Measurements from ENCODE around the gene CDH13. TPM values are rescaled to one million over a fixed set of nuclear protein-coding genes. Genes with fewer than 3 reads are reported as not detected.

Gene CDH13
- total RNA-seq, 2 experiments from 2014 or later = not detected

- H3K4me2 ChIP-seq (ENCODE audit: low read length) = no peak overlapping the region
- H2AFZ ChIP-seq (ENCODE audit: low read length) = no peak overlapping the region
- TF ChIP-seq, protein P1, sequence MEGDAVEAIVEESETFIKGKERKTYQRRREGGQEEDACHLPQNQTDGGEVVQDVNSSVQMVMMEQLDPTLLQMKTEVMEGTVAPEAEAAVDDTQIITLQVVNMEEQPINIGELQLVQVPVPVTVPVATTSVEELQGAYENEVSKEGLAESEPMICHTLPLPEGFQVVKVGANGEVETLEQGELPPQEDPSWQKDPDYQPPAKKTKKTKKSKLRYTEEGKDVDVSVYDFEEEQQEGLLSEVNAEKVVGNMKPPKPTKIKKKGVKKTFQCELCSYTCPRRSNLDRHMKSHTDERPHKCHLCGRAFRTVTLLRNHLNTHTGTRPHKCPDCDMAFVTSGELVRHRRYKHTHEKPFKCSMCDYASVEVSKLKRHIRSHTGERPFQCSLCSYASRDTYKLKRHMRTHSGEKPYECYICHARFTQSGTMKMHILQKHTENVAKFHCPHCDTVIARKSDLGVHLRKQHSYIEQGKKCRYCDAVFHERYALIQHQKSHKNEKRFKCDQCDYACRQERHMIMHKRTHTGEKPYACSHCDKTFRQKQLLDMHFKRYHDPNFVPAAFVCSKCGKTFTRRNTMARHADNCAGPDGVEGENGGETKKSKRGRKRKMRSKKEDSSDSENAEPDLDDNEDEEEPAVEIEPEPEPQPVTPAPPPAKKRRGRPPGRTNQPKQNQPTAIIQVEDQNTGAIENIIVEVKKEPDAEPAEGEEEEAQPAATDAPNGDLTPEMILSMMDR (conservative IDR thresholded peaks at IDR 0.05; ENCODE audit: low read length) = no peak
- no peak for TF ChIP-seq EZH2phosphoT487 (IDR thresholded peaks at IDR 0.05; ENCODE audit: borderline replicate concordance, low read depth, low read length)
- no peak overlapping the region for H3K4me3 ChIP-seq (ENCODE audit: low read depth, low read length, poor library complexity, severe bottlenecking)
- H3K79me2 ChIP-seq (ENCODE audit: insufficient read depth, low read depth, low read length) = no peaks in the 10 kb centered on the region
- BruUV-seq (replicated peaks) = no TSS peak
- no peaks in the 10 kb centered on the region for H3K36me3 ChIP-seq (ENCODE audit: insufficient read depth, low read length)
- no peaks in the 10 kb centered on the region for H3K9me3 ChIP-seq (ENCODE audit: low read length)
- intact Hi-C loops (cut with micrococcal nuclease; ENCODE audit: unreplicated experiment) = no loop called here
- ChIA-PET CTCF (ENCODE audit: unreplicated experiment) (no interaction called here), POLR2A (interaction anchor here (0.6 kb wide), 1 partner anchor 1428 kb away, joined by 4 read pairs; no protein-coding TSS in a partner anchor)
- H3K27ac ChIP-seq (ENCODE audit: low read depth, low read length, poor library complexity, severe bottlenecking) = no peak overlapping the region
- H3K9me2 ChIP-seq (ENCODE audit: insufficient read depth, low read length) = no peaks in the 10 kb centered on the region
- no peaks in the 10 kb centered on the region for H4K20me1 ChIP-seq (ENCODE audit: insufficient read depth, low read length)
- no peaks in the 10 kb centered on the region for H3K4me1 ChIP-seq (ENCODE audit: insufficient read depth, low read length, poor library complexity, severe bottlenecking)
- no peak for DNase-seq (ENCODE audit: low spot score)
Measured at GRCh38 chr16:83470416-83470815, 843.6 kb downstream of the CDH13 start.

DNA sequence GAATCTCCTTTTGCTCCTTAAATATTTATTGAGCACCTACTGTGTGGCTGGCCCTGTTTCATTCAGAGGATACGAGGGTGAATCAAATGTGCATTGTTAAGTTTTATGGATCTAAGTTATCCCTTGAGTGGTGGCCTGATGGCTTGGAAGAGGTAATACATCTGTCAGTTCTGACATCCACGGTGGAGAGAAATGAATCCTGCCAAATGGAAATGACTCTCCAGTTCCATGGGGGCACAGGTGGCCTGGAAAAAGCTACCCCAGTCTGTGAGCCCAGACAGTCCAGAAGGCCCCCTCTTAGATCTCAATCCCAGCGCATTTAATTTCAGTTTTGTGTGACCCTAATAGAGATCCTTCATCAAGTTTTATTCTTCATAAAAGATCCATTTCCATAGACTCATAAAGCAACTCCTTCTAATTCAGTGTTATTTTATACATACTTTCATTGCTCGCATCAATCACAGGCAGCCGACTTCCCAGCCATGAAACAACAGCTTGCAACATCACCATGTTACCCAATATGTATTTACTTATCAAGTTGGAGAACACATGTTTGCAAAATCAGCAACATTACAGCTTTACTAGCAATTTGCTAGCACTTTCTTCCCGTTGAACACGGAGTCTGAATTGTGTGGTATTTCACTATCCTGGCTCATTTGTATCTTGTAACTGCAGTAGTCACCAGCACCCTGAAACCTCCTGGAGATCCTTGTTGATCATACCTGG lies 846.2 kb downstream of the CDH13 start:
- Histone ChIP-seq H3K36me3 (ENCODE audit: insufficient read depth, low read length) (no peaks in the 10 kb centered on the region), H3K4me1 (ENCODE audit: insufficient read depth, low read length, poor library complexity, severe bottlenecking) (no peaks in the 10 kb centered on the region), H3K9me2 (ENCODE audit: insufficient read depth, low read length) (no peaks in the 10 kb centered on the region), H4K20me1 (ENCODE audit: insufficient read depth, low read length) (no peaks in the 10 kb centered on the region), H3K9me3 (ENCODE audit: low read length) (no peaks in the 10 kb centered on the region), H3K4me3 (ENCODE audit: low read depth, low read length, poor library complexity, severe bottlenecking) (no peak overlapping the region), H3K79me2 (ENCODE audit: insufficient read depth, low read depth, low read length) (no peaks in the 10 kb centered on the region), H2AFZ (ENCODE audit: low read length) (no peak overlapping the region), H3K27ac (ENCODE audit: low read depth, low read length, poor library complexity, severe bottlenecking) (no peak overlapping the region), H3K4me2 (ENCODE audit: low read length) (no peak overlapping the region)
- CTCF ChIA-PET (ENCODE audit: unreplicated experiment) = no interaction called here
- POLR2A ChIA-PET = no interaction called here
- intact Hi-C loops (cut with micrococcal nuclease; ENCODE audit: unreplicated experiment) = no loop called here
- no peak for TF ChIP-seq EZH2phosphoT487 (IDR thresholded peaks at IDR 0.05; ENCODE audit: borderline replicate concordance, low read depth, low read length)
- TF ChIP-seq, protein P1 (conservative IDR thresholded peaks at IDR 0.05; ENCODE audit: low read length) = no peak
- no TSS peak for BruUV-seq (replicated peaks)
- DNase-seq (ENCODE audit: low spot score) = no peak

DNA sequence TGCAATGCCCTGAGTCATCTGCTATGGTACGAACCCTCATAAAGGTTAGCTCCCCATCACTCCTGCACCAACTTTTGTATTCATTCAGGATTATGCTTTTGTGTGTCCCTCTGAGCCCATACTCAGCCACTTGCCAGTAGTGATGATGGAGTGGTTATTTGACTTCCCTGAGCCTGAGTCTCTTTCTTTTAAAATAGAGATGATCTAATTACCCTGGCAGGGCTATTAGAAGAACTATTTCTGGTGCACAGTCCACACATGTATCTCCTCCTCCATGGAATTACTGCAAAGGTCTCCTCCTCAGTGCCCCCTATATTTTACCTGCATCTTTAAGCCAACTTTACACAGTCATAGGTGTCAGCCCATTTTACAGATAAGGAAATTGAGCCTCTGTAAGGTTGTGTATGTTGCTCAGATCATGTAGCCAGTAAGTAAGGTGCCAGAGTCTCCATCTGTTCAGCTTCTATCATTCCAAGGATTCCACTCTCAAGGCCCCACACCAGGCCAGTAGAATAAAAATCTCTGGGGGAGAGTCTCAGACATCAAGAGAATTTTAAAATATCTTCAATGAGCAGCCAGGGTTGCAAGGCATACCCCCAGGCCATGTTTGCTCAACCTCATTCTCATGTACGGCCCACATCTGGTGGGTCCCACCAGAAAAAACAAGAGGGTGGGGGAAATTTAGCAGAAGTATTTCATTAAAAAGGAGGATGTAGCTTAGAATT lies 847.3 kb downstream of the CDH13 start:
- H3K9me3 ChIP-seq (ENCODE audit: low read length) = no peaks in the 10 kb centered on the region
- no peak for DNase-seq (ENCODE audit: low spot score)
- CTCF ChIA-PET (ENCODE audit: unreplicated experiment) = no interaction called here
- BruUV-seq (replicated peaks) = no TSS peak
- no peak for TF ChIP-seq EZH2phosphoT487 (IDR thresholded peaks at IDR 0.05; ENCODE audit: borderline replicate concordance, low read depth, low read length)
- TF ChIP-seq, protein P1 (conservative IDR thresholded peaks at IDR 0.05; ENCODE audit: low read length) = no peak
- intact Hi-C loops (cut with micrococcal nuclease; ENCODE audit: unreplicated experiment) = no loop called here
- no peak overlapping the region for H3K4me2 ChIP-seq (ENCODE audit: low read length)
- H3K36me3 ChIP-seq (ENCODE audit: insufficient read depth, low read length) = no peaks in the 10 kb centered on the region
- H3K4me1 ChIP-seq (ENCODE audit: insufficient read depth, low read length, poor library complexity, severe bottlenecking) = no peaks in the 10 kb centered on the region
- POLR2A ChIA-PET = interaction anchor here (0.7 kb wide), 1 partner anchor 12 kb away, joined by 3 read pairs; no protein-coding TSS in a partner anchor
- H3K4me3 ChIP-seq (ENCODE audit: low read depth, low read length, poor library complexity, severe bottlenecking) = no peak overlapping the region
- H3K9me2 ChIP-seq (ENCODE audit: insufficient read depth, low read length) = no peaks in the 10 kb centered on the region
- no peaks in the 10 kb centered on the region for H4K20me1 ChIP-seq (ENCODE audit: insufficient read depth, low read length)
- no peak overlapping the region for H3K27ac ChIP-seq (ENCODE audit: low read depth, low read length, poor library complexity, severe bottlenecking)
- no peak overlapping the region for H2AFZ ChIP-seq (ENCODE audit: low read length)
- no peaks in the 10 kb centered on the region for H3K79me2 ChIP-seq (ENCODE audit: insufficient read depth, low read depth, low read length)

Measured in OCI-LY7 (cell line).